ENCODE results near the gene NUP160. TPM values are rescaled to one million over a fixed set of nuclear protein-coding genes. Genes with fewer than 3 reads are reported as not detected.
"Not testable (repeated sequence)": the region's sequence is repeated elsewhere in the genome, so short reads cannot be mapped to it uniquely, and the experiment has no call there.

NUP160 gene
- total and polyA plus RNA-seq, 2 of the 13 experiments (the other 11 are each of a cell fraction or from before 2014, with no cell fraction given), result 28.3 to 43.5 TPM

- H3K4me2 ChIP-seq (ENCODE audit: low read depth, low read length), result no peak overlapping the region
- no peaks in the 10 kb centered on the region for H3K27me3 ChIP-seq (ENCODE audit: control insufficient read depth in 1 of 2, insufficient read depth in 2 of 2, low read length in 2 of 2)
- FAIRE-seq (no peak), DNase-seq (ENCODE audit: low spot score) (no peak), ATAC-seq (no peak)
- H4K20me1 ChIP-seq (ENCODE audit: insufficient read depth, low read length), result no peaks in the 10 kb centered on the region
- no peak overlapping the region for H3K9ac ChIP-seq (ENCODE audit: insufficient read depth, low read depth, low read length)
- CTCF ChIA-PET (ENCODE audit: low intra/inter-chr PET ratio, low total read pairs), result no interaction called here
- POLR2A ChIA-PET, result no interaction called here
- no peak overlapping the region for H2AFZ ChIP-seq (ENCODE audit: low read length)
- BruUV-seq (replicated peaks), result no TSS peak
- in situ Hi-C loops (cut with HindIII; ENCODE audit: extremely low pct_ligation_motif_present, low pct_unique_long_range_greater_than_20kb), result no loop called here
- H3K36me3 ChIP-seq (replicated peaks in 1 of 2; ENCODE audit: control insufficient read depth in 1 of 2, insufficient read depth in 2 of 2, low read length in 2 of 2), result peaks cover 26 to 92% of the 10 kb centered on the region in 2 experiments
- H3K9me3 ChIP-seq (ENCODE audit: low read length), result no peaks in the 10 kb centered on the region
- over 99% methylated on average over 6 of the region's 6 CpGs for WGBS (ENCODE audit: low lambda C conversion rate)
- H3K4me3 ChIP-seq (replicated peaks in 1 of 3; ENCODE audit: insufficient read depth in 1 of 3, low read depth in 2 of 3, low read length in 3 of 3), result no peak overlapping the region
- H3K27ac ChIP-seq (ENCODE audit: extremely low read length, insufficient read depth, low read length), result no peak overlapping the region
- peaks cover 5% of the 10 kb centered on the region for H3K79me2 ChIP-seq (ENCODE audit: insufficient read depth, low read length)
- peak; percentile 82 for TF ChIP-seq MAFF (IDR thresholded peaks at IDR 0.05; ENCODE audit: low read depth, low read length)
- TF ChIP-seq PHF8 (CRISPR knock-in tag; IDR thresholded peaks at IDR 0.05), result no peak
- peak; percentile 69 to 89 for TF ChIP-seq MAFK (conservative IDR thresholded peaks at IDR 0.05 in 1 of 2, IDR thresholded peaks at IDR 0.05 in 1 of 2; ENCODE audit: low read length in 2 of 2)
- intact Hi-C loops (cut with micrococcal nuclease; ENCODE audit: unreplicated experiment), result no loop called here
- H3K4me1 ChIP-seq (ENCODE audit: insufficient read depth, low read length), result no peaks in the 10 kb centered on the region
Measured at GRCh38 chr11:47837292-47837691, 10.9 kb downstream of the NUP160 start.

- FAIRE-seq; DNase-seq (ENCODE audit: low spot score); H2AFZ ChIP-seq (ENCODE audit: low read length); H3K27me3 ChIP-seq (ENCODE audit: control insufficient read depth in 1 of 2, insufficient read depth in 2 of 2, low read length in 2 of 2); H3K9ac ChIP-seq (ENCODE audit: insufficient read depth, low read depth, low read length); H3K27ac ChIP-seq (ENCODE audit: extremely low read length, insufficient read depth, low read length); in situ Hi-C loops (cut with HindIII; ENCODE audit: extremely low pct_ligation_motif_present, low pct_unique_long_range_greater_than_20kb); ATAC-seq; BruUV-seq (replicated peaks); H4K20me1 ChIP-seq (ENCODE audit: insufficient read depth, low read length); H3K4me3 ChIP-seq (replicated peaks in 1 of 3; ENCODE audit: insufficient read depth in 1 of 3, low read depth in 2 of 3, low read length in 3 of 3); CTCF ChIA-PET (ENCODE audit: low intra/inter-chr PET ratio, low total read pairs); H3K4me2 ChIP-seq (ENCODE audit: low read depth, low read length); intact Hi-C loops (cut with micrococcal nuclease; ENCODE audit: unreplicated experiment); H3K9me3 ChIP-seq (ENCODE audit: low read length); POLR2A ChIA-PET; H3K4me1 ChIP-seq (ENCODE audit: insufficient read depth, low read length): not testable (repeated sequence)
- WGBS (ENCODE audit: low lambda C conversion rate), result 100% methylated on average over 1 of the region's 1 CpG
- Histone ChIP-seq H3K79me2 (ENCODE audit: insufficient read depth, low read length) (peaks cover 28% of the 10 kb centered on the region), H3K36me3 (replicated peaks in 1 of 2; ENCODE audit: control insufficient read depth in 1 of 2, insufficient read depth in 2 of 2, low read length in 2 of 2) (peaks cover 12 to 55% of the 10 kb centered on the region in 2 experiments)
Measured at GRCh38 chr11:47830013-47830412, 18.1 kb downstream of the NUP160 start.

All from HepG2 (cell line).